Gastrocnemius medialis (tissue), 4 donors: ENCODE data around the gene ITGA3.

Source experiments
- CTCF ChIP-seq, 5 experiments: fragments of 450-650 bp in 3 of 5; fragments of 200-600 bp in 2 of 5; sonication (generic) in 2 of 5; IDR thresholded peaks in 4 of 5; conservative IDR thresholded peaks in 1 of 5; 1 replicate in 4 of 5; 2 replicates in 1 of 5; pipeline ENCODE4 v1.5.1; 2016 to 2019; ENCODE audit warnings: antibody characterized with exemption in 5 of 5, mild to moderate bottlenecking in 3 of 5, moderate library complexity in 3 of 5
- POLR2A ChIP-seq, 2 donors: fragments of 450-650 bp; IDR thresholded peaks; one replicate each; pipeline ENCODE4 v1.6.1; 2017; ENCODE audit warnings: antibody characterized with exemption in 2 of 2, mild to moderate bottlenecking in 2 of 2, moderate library complexity in 2 of 2

GRCh38 chr17:50076591-50077235 is 20.8 kb downstream of the ITGA3 start:
- no peak for TF ChIP-seq CTCF (IDR thresholded peaks at IDR 0.05 in 4 of 5, conservative IDR thresholded peaks at IDR 0.05 in 1 of 5)
- TF ChIP-seq POLR2A (IDR thresholded peaks at IDR 0.05), result no peak
